Measurements from ENCODE around the gene ZCCHC9.

- no peak for TF ChIP-seq EZH2 (IDR thresholded peaks at IDR 0.05; ENCODE audit: insufficient read depth, poor library complexity, severe bottlenecking)
- no peak for TF ChIP-seq EZH2phosphoT487 (IDR thresholded peaks at IDR 0.05; ENCODE audit: insufficient read depth, low read depth)
Observed at GRCh38 chr5:81251922-81252321, 49.5 kb upstream of the ZCCHC9 start.

Measured in GM23248 (cell line).